K562 (cell line): Measurements from ENCODE around the gene EIF4E3. TPM values are rescaled to one million over a fixed set of nuclear protein-coding genes. Genes with fewer than 3 reads are reported as not detected.

Source experiments
- ATAC-seq: fragments of 200-7000 bp; cut with Tn5 transposase; 3 replicates; pipeline ENCODE4 v1.9.1; 2020; ENCODE audit warnings: moderate library complexity
- BruUV-seq: library from RNA; stranded (reverse); fragments of 400-500 nt; replicated peaks from 2 replicates; lab custom pipeline; 2021; lab: Mats Ljungman, UMichigan
- CTCF ChIA-PET: fragments of 300-600 bp; formaldehyde crosslinking; extraction: SDS; loops from one replicate; lab custom pipeline; 2021; ENCODE audit warnings: low intra/inter-chr PET ratio; lab: Yijun Ruan, JAX
- POLR2A ChIA-PET: fragments of 300-600, 350-650 bp; sonication (Branson Sonifier 250); formaldehyde crosslinking; extraction: SDS; loops from one replicate; lab custom pipeline; 2021; ENCODE audit warnings: antibody characterized with exemption, inconsistent platforms; lab: Yijun Ruan, JAX
- DNase-seq, 4 experiments: peaks; one replicate each; pipeline versions ENCODE4 v3.0.0 to v3.0.0-alpha.2; 2011 to 2018; ENCODE audit warnings: low spot score in 3 of 4, mixed read lengths in 3 of 4; ENCODE audit errors: extremely low read depth in 1 of 4
- FAIRE-seq: peaks from 2 replicates; lab custom pipeline; 2011; peaks lifted over from hg19 to GRCh38; lab: Jason Lieb, UNC
- H2AFZ ChIP-seq: 2 replicates; pipeline ENCODE4 v1.6.0; 2011; ENCODE audit warnings: low read depth, low read length, control low read depth, inconsistent platforms
- H3K27ac ChIP-seq: fragments of 200-600 bp; 3 replicates; pipeline ENCODE4 v1.8.0; 2011; ENCODE audit warnings: low read depth, mild to moderate bottlenecking, control low read depth, inconsistent platforms, low read length, moderate library complexity, mixed read lengths; ENCODE audit errors: extremely low read depth
- H3K27me3 ChIP-seq, 2 experiments: fragments of 300-600 bp in 1 of 2; 2 replicates in 1 of 2; 3 replicates in 1 of 2; pipeline versions ENCODE4 v1.6.0 to v1.8.0; 2011; ENCODE audit warnings: inconsistent platforms in 2 of 2, low read length in 2 of 2, mild to moderate bottlenecking in 1 of 2, mixed read lengths in 1 of 2, moderate library complexity in 1 of 2; ENCODE audit not compliant: control insufficient read depth in 2 of 2, insufficient read depth in 2 of 2
- H3K36me3 ChIP-seq: fragments of 300-600 bp; 3 replicates; pipeline ENCODE4 v1.8.0; 2011; ENCODE audit warnings: mild to moderate bottlenecking, low read length, inconsistent platforms; ENCODE audit not compliant: control insufficient read depth, insufficient read depth
- H3K4me1 ChIP-seq, 2 experiments: fragments of 200-600 bp in 1 of 2; replicated peaks in 1 of 2; 2 replicates in 1 of 2; 3 replicates in 1 of 2; pipeline versions ENCODE4 v1.5.1 to v1.8.0; 2011; ENCODE audit warnings: inconsistent platforms in 2 of 2, low read length in 2 of 2, mild to moderate bottlenecking in 1 of 2, mixed read lengths in 1 of 2, moderate library complexity in 1 of 2; ENCODE audit not compliant: control insufficient read depth in 2 of 2, insufficient read depth in 2 of 2
- H3K4me2 ChIP-seq: 2 replicates; pipeline ENCODE4 v1.6.1; 2011; ENCODE audit warnings: low read length, control low read depth, inconsistent platforms, mixed read lengths; ENCODE audit not compliant: insufficient read depth
- H3K4me3 ChIP-seq: fragments of 200-600 bp; sonication (generic), shearing (Covaris generic); 2 replicates; pipeline ENCODE4 v1.5.1; 2016; ENCODE audit warnings: control low read depth, inconsistent platforms
- H3K79me2 ChIP-seq: fragments of 200-600 bp; 3 replicates; pipeline ENCODE4 v1.8.0; 2011; ENCODE audit warnings: low read length, inconsistent platforms; ENCODE audit not compliant: control insufficient read depth, insufficient read depth
- H3K9ac ChIP-seq, 2 experiments: 2 replicates each; pipeline versions ENCODE4 v1.6.0 to v1.6.1; 2011; ENCODE audit warnings: low read depth in 2 of 2, low read length in 2 of 2, control low read depth in 1 of 2, inconsistent platforms in 1 of 2, mild to moderate bottlenecking in 1 of 2, mixed read lengths in 1 of 2; ENCODE audit not compliant: insufficient read depth in 1 of 2
- H3K9me1 ChIP-seq: one replicate; pipeline ENCODE4 v1.6.0; 2011; ENCODE audit warnings: inconsistent platforms, mild to moderate bottlenecking, low read length, moderate library complexity; ENCODE audit not compliant: control insufficient read depth, insufficient read depth
- H3K9me3 ChIP-seq: replicated peaks from 2 replicates; pipeline ENCODE4 v1.5.1; 2011; ENCODE audit warnings: low read depth, low read length, inconsistent platforms; ENCODE audit not compliant: control insufficient read depth, insufficient read depth
- H4K20me1 ChIP-seq: replicated peaks from 2 replicates; pipeline ENCODE4 v1.6.1; 2011; ENCODE audit warnings: low read length, inconsistent platforms, mixed read lengths; ENCODE audit not compliant: control insufficient read depth, insufficient read depth
- GTF3C2 ChIP-seq: IDR thresholded peaks from 3 replicates; pipeline ENCODE4 v1.6.1; 2011; ENCODE audit warnings: borderline replicate concordance, mild to moderate bottlenecking, moderate library complexity; ENCODE audit not compliant: insufficient read length; ENCODE audit errors: extremely low read depth
- HMBOX1 ChIP-seq: sonication (generic); IDR thresholded peaks from 2 replicates; pipeline ENCODE4 v1.6.1; 2016
- KLF13 ChIP-seq: fragments of 450-650 bp; IDR thresholded peaks from 2 replicates; pipeline ENCODE4 v1.6.1; 2016; ENCODE audit warnings: missing genetic modification characterization, low read depth, mild to moderate bottlenecking, missing compliant biosample characterization, moderate library complexity, borderline replicate concordance
- NCOA1 ChIP-seq: fragments of 450-650 bp; IDR thresholded peaks from 2 replicates; pipeline ENCODE4 v1.6.1; 2016; ENCODE audit warnings: low read depth
- NCOA4 ChIP-seq: fragments of 450-650 bp; IDR thresholded peaks from 2 replicates; pipeline ENCODE4 v1.6.1; 2018; ENCODE audit warnings: mild to moderate bottlenecking; ENCODE audit not compliant: partially characterized antibody
- NR3C1 ChIP-seq: sonication (generic); formaldehyde crosslinking; IDR thresholded peaks from 2 replicates; pipeline ENCODE4 v1.8.1; 2022; ENCODE audit warnings: missing genetic modification reagents
- TOE1 ChIP-seq, 2 experiments: fragments of 450-650 bp in 1 of 2; sonication (generic) in 1 of 2; formaldehyde crosslinking in 1 of 2; IDR thresholded peaks; 2 replicates each; pipeline versions ENCODE4 v1.7.1 to v1.8.0; 2016 to 2022; ENCODE audit warnings: borderline replicate concordance in 2 of 2, mild to moderate bottlenecking in 2 of 2, antibody characterized with exemption in 1 of 2, inconsistent platforms in 1 of 2, low read depth in 1 of 2, missing genetic modification reagents in 1 of 2, moderate library complexity in 1 of 2
- WGBS: fragments of 100-300 bp; shearing (Covaris generic); methylation state at CpG from one replicate; pipeline ENCODE4 v1.1.6; 2016; ENCODE audit warnings: low coverage, mixed read lengths; ENCODE audit not compliant: insufficient coverage; ENCODE audit errors: missing lambda C conversion rate; 5-methylcytosine and 5-hydroxymethylcytosine counted together
- in situ Hi-C: fragments of 300-500 bp; cut with MboI; formaldehyde crosslinking; loops from 4 replicates; pipeline ENCODE4 v1.15.0; 2018; ENCODE audit warnings: inconsistent platforms, mixed read lengths
- intact Hi-C: fragments of 100-400 bp; cut with micrococcal nuclease; formaldehyde crosslinking; loops from 2 replicates; pipeline ENCODE4 v1.14.2; 2022
- polyA plus RNA-seq, 8 experiments: library from polyadenylated mRNA; depleted of rRNA in 4 of 8; stranded (reverse) in 5 of 8; unstranded in 3 of 8; fragments of >200 nt; fragmentation: Nextera tagmentation in 2 of 8; fragmentation: Illumina TruSeq in 1 of 8; extraction: Ambion mirVana in 2 of 8; extraction: Trizol in 1 of 8; gene quantifications; 2 replicates each; pipeline versions ENCODE4 v1.2.1 to v1.2.3, GENCODE V29; 2011 to 2014; ENCODE audit warnings: inconsistent platforms in 1 of 8, missing spikeins in 1 of 8
- total RNA-seq, 7 experiments: library from RNA; depleted of rRNA in 6 of 7; stranded (reverse); fragments of >200 nt in 6 of 7; fragmentation: Illumina TruSeq in 2 of 7; extraction: Trizol in 2 of 7; gene quantifications; 2 replicates each; pipeline versions ENCODE4 v1.2.1 to v1.2.3, GENCODE V29; 2011 to 2021; ENCODE audit warnings: low replicate concordance in 1 of 7

The EIF4E3 gene
- total and polyA plus RNA-seq, 9 of the 15 experiments (the other 6 are each of a cell fraction or from before 2014, with no cell fraction given): 0.18 to 2.5 (median 1.1) TPM

- no TSS peak for BruUV-seq
- no peak for DNase-seq
- H3K9me3 ChIP-seq: no peaks in the 10 kb centered on the region
- no peaks in the 10 kb centered on the region for H4K20me1 ChIP-seq
- no peak overlapping the region for H3K4me3 ChIP-seq
- POLR2A ChIA-PET: no interaction called here
- H3K9me1 ChIP-seq: no peaks in the 10 kb centered on the region
- H3K36me3 ChIP-seq: no peaks in the 10 kb centered on the region
- no peaks in the 10 kb centered on the region for H3K4me1 ChIP-seq
- H3K27me3 ChIP-seq: peaks cover 12 to 17% of the 10 kb centered on the region in 2 experiments; a peak in 4 of 5 replicates
- no peak for ATAC-seq
- no peak for FAIRE-seq
- no peaks in the 10 kb centered on the region for H3K79me2 ChIP-seq
- intact Hi-C loops (no loop called here), in situ Hi-C loops (no loop called here)
- H3K9ac ChIP-seq: no peak overlapping the region
- no peak overlapping the region for H2AFZ ChIP-seq
- H3K27ac ChIP-seq: no peak overlapping the region
- CTCF ChIA-PET: no interaction called here
- 0% methylated on average over 2 of the region's 2 CpGs for WGBS
- no peak overlapping the region for H3K4me2 ChIP-seq
- TF ChIP-seq NCOA1 (no peak), GTF3C2 (no peak), KLF13 (tag) (no peak), NR3C1 (no peak), NCOA4 (no peak), TOE1 (IDR thresholded peaks at IDR 0.05; ENCODE audit: borderline replicate concordance) (no peak), TOE1 (CRISPR knock-in tag; IDR thresholded peaks at IDR 0.05; ENCODE audit: borderline replicate concordance, low read depth) (no peak), HMBOX1 (no peak)
Observed at GRCh38 chr3:71676931-71677330, 48.3 kb downstream of the EIF4E3 start.
